PC-3 (cell line): Measurements from ENCODE around the gene BTN1A1. TPM values are rescaled to one million over a fixed set of nuclear protein-coding genes. Genes with fewer than 3 reads are reported as not detected.

Experiments
- ATAC-seq: fragments of 200-7000 bp; cut with Tn5 transposase; 2 replicates; pipeline ENCODE4 v1.9.1; 2020; ENCODE audit warnings: mild to moderate bottlenecking, moderate library complexity
- BruUV-seq: library from RNA; stranded (reverse); fragments of 400-500 nt; replicated peaks from 2 replicates; lab custom pipeline; 2021; lab: Mats Ljungman, UMichigan
- CTCF ChIA-PET: fragments of 300-600 bp; sonication (Branson Sonifier 250); formaldehyde crosslinking; loops from one replicate; lab custom pipeline; 2022; ENCODE audit warnings: antibody characterized with exemption; lab: Charles Lee
- POLR2A ChIA-PET: fragments of 300-600 bp; sonication (Branson Sonifier 250); formaldehyde crosslinking; loops from one replicate; lab custom pipeline; 2022; ENCODE audit warnings: antibody characterized with exemption; ENCODE audit not compliant: unreplicated experiment; lab: Charles Lee
- DNase-seq: peaks from one replicate; pipeline ENCODE4 v3.0.0-alpha.2; 2015
- H2AFZ ChIP-seq: fragments of 300-600 bp; sonication (generic); 2 replicates; pipeline ENCODE4 v1.6.0; 2016; ENCODE audit warnings: antibody characterized with exemption, low read length
- H3F3A ChIP-seq: fragments of 300-600 bp; sonication (generic); one replicate; pipeline ENCODE4 v1.6.0; 2017; ENCODE audit warnings: antibody characterized with exemption, low read length, control low read depth, mild to moderate bottlenecking; ENCODE audit not compliant: unreplicated experiment
- H3K27ac ChIP-seq: fragments of 300-600 bp; sonication (generic); 2 replicates; pipeline ENCODE4 v1.5.1; 2016; ENCODE audit warnings: mild to moderate bottlenecking, low read length
- H3K27me3 ChIP-seq: fragments of 300-600 bp; sonication (generic); 2 replicates; pipeline ENCODE4 v1.6.1; 2016; ENCODE audit warnings: low read length, mixed read lengths
- H3K36me3 ChIP-seq: fragments of 300-600 bp; sonication (generic); 2 replicates; pipeline ENCODE4 v1.6.1; 2016; ENCODE audit warnings: low read depth, mixed run types, low read length, mixed read lengths
- H3K4me1 ChIP-seq: fragments of 300-600 bp; sonication (generic); 2 replicates; pipeline ENCODE4 v1.5.1; 2016; ENCODE audit warnings: low read length; ENCODE audit not compliant: insufficient read depth
- H3K4me2 ChIP-seq: fragments of 300-600 bp; sonication (generic); 2 replicates; pipeline ENCODE4 v1.6.0; 2016; ENCODE audit warnings: low read length
- H3K4me3 ChIP-seq: fragments of 300-600 bp; sonication (generic); 2 replicates; pipeline ENCODE4 v1.5.1; 2016; ENCODE audit warnings: mild to moderate bottlenecking, low read length, mixed read lengths
- H3K79me2 ChIP-seq: fragments of 300-600 bp; sonication (generic); 2 replicates; pipeline ENCODE4 v1.6.1; 2017; ENCODE audit warnings: low read length, mixed read lengths
- H3K9ac ChIP-seq: fragments of 300-600 bp; sonication (generic); 2 replicates; pipeline ENCODE4 v1.6.0; 2016; ENCODE audit warnings: mild to moderate bottlenecking, low read length
- H3K9me2 ChIP-seq: fragments of 300-600 bp; sonication (generic); replicated peaks from 2 replicates; pipeline ENCODE4 v1.6.1; 2016; ENCODE audit warnings: mixed run types, low read length, mixed read lengths
- H3K9me3 ChIP-seq: fragments of 300-600 bp; sonication (generic); 2 replicates; pipeline ENCODE4 v1.6.1; 2016; ENCODE audit warnings: low read length, mixed read lengths
- H4K20me1 ChIP-seq: fragments of 300-600 bp; sonication (generic); 2 replicates; pipeline ENCODE4 v1.6.1; 2016; ENCODE audit warnings: low read length, mixed read lengths
- CTCF ChIP-seq: fragments of 300-600 bp; sonication (generic); conservative IDR thresholded peaks from 2 replicates; pipeline ENCODE4 v1.5.1; 2017; ENCODE audit warnings: antibody characterized with exemption, low read depth, mild to moderate bottlenecking, low read length
- EZH2 ChIP-seq: fragments of 300-600 bp; sonication (generic); IDR thresholded peaks from one replicate; pipeline ENCODE4 v1.6.1; 2017; ENCODE audit warnings: antibody characterized with exemption, mild to moderate bottlenecking, low read length; ENCODE audit not compliant: unreplicated experiment
- EZH2phosphoT487 ChIP-seq: fragments of 300-600 bp; sonication (generic); IDR thresholded peaks from 2 replicates; pipeline ENCODE4 v1.6.1; 2018; ENCODE audit warnings: mild to moderate bottlenecking, antibody characterized with exemption, low read length, borderline replicate concordance
- intact Hi-C: fragments of 100-400 bp; cut with micrococcal nuclease; formaldehyde crosslinking; loops from 2 replicates; pipeline ENCODE4 v1.9.0; 2023
- total RNA-seq: library from RNA; depleted of rRNA; stranded (reverse); fragments of >200 nt; gene quantifications from 2 replicates; pipeline ENCODE4 v1.2.3, GENCODE V29; 2014

BTN1A1 gene
- total RNA-seq, 1 experiment from 2014 or later, result not detected

GRCh38 chr6:26455357-26455970 lies 44.6 kb upstream of the BTN1A1 start:
- no TSS peak for BruUV-seq
- H3K4me2 ChIP-seq, result no peak overlapping the region
- H4K20me1 ChIP-seq, result no peaks in the 10 kb centered on the region
- H2AFZ ChIP-seq, result no peak overlapping the region
- intact Hi-C loops, result no loop called here
- no peak overlapping the region for H3K9ac ChIP-seq
- H3K9me2 ChIP-seq, result no peaks in the 10 kb centered on the region
- peaks cover 12% of the 10 kb centered on the region for H3K36me3 ChIP-seq
- H3K27ac ChIP-seq, result no peak overlapping the region
- H3K79me2 ChIP-seq, result peaks cover 27% of the 10 kb centered on the region
- no peaks in the 10 kb centered on the region for H3F3A ChIP-seq
- no peaks in the 10 kb centered on the region for H3K27me3 ChIP-seq
- POLR2A ChIA-PET, result no interaction called here
- no peak overlapping the region for H3K4me3 ChIP-seq
- peaks cover 15% of the 10 kb centered on the region for H3K4me1 ChIP-seq
- CTCF ChIA-PET, result no interaction called here
- TF ChIP-seq EZH2phosphoT487 (no peak), EZH2 (no peak), CTCF (no peak)
- ATAC-seq, result no peak
- H3K9me3 ChIP-seq, result no peaks in the 10 kb centered on the region
- no peak for DNase-seq

GRCh38 chr6:26457264-26457805 lies 42.8 kb upstream of the BTN1A1 start:
- H3K9ac ChIP-seq, result peak overlapping the region; percentile 91
- ChIA-PET POLR2A (no interaction called here), CTCF (no interaction called here)
- ATAC-seq (peak; percentile 53), DNase-seq (no peak)
- H2AFZ ChIP-seq, result peak overlapping the region; percentile 92
- H3K27ac ChIP-seq, result peak overlapping the region; percentile 7; the same call in 1 of the 2 replicates
- no peaks in the 10 kb centered on the region for H3K9me2 ChIP-seq
- no peaks in the 10 kb centered on the region for H3K9me3 ChIP-seq
- H3K4me3 ChIP-seq, result peak overlapping the region; percentile 78
- no peaks in the 10 kb centered on the region for H3K27me3 ChIP-seq
- peak overlapping the region; percentile 80 for H3K4me2 ChIP-seq
- H3K4me1 ChIP-seq, result peaks cover 21% of the 10 kb centered on the region
- no peaks in the 10 kb centered on the region for H4K20me1 ChIP-seq
- TF ChIP-seq CTCF (no peak), EZH2phosphoT487 (no peak), EZH2 (no peak)
- peaks cover 18% of the 10 kb centered on the region for H3K36me3 ChIP-seq
- peaks cover 40% of the 10 kb centered on the region for H3K79me2 ChIP-seq
- no peaks in the 10 kb centered on the region for H3F3A ChIP-seq
- no TSS peak for BruUV-seq
- intact Hi-C loops, result loop anchor here (1.0 kb wide), 1 partner anchor 16 kb away; no protein-coding TSS in a partner anchor
